K562 (cell line): ENCODE results near the gene PGAP2. TPM values are rescaled to one million over a fixed set of nuclear protein-coding genes. Genes with fewer than 3 reads are reported as not detected.

Source experiments
- ATAC-seq: fragments of 200-7000 bp; cut with Tn5 transposase; 3 replicates; pipeline ENCODE4 v1.9.1; 2020; ENCODE audit warnings: moderate library complexity
- BruUV-seq: library from RNA; stranded (reverse); fragments of 400-500 nt; replicated peaks from 2 replicates; lab custom pipeline; 2021; lab: Mats Ljungman, UMichigan
- CTCF ChIA-PET: fragments of 300-600 bp; formaldehyde crosslinking; extraction: SDS; loops from one replicate; lab custom pipeline; 2021; ENCODE audit warnings: low intra/inter-chr PET ratio; lab: Yijun Ruan, JAX
- POLR2A ChIA-PET: fragments of 300-600, 350-650 bp; sonication (Branson Sonifier 250); formaldehyde crosslinking; extraction: SDS; loops from one replicate; lab custom pipeline; 2021; ENCODE audit warnings: antibody characterized with exemption, inconsistent platforms; lab: Yijun Ruan, JAX
- DNase-seq, 4 experiments: peaks; one replicate each; pipeline versions ENCODE4 v3.0.0 to v3.0.0-alpha.2; 2011 to 2018; ENCODE audit warnings: low spot score in 3 of 4, mixed read lengths in 3 of 4; ENCODE audit errors: extremely low read depth in 1 of 4
- FAIRE-seq: peaks from 2 replicates; lab custom pipeline; 2011; peaks lifted over from hg19 to GRCh38; lab: Jason Lieb, UNC
- H2AFZ ChIP-seq: 2 replicates; pipeline ENCODE4 v1.6.0; 2011; ENCODE audit warnings: low read depth, low read length, control low read depth, inconsistent platforms
- H3K27ac ChIP-seq: fragments of 200-600 bp; 3 replicates; pipeline ENCODE4 v1.8.0; 2011; ENCODE audit warnings: low read depth, mild to moderate bottlenecking, control low read depth, inconsistent platforms, low read length, moderate library complexity, mixed read lengths; ENCODE audit errors: extremely low read depth
- H3K27me3 ChIP-seq, 2 experiments: fragments of 300-600 bp in 1 of 2; 2 replicates in 1 of 2; 3 replicates in 1 of 2; pipeline versions ENCODE4 v1.6.0 to v1.8.0; 2011; ENCODE audit warnings: inconsistent platforms in 2 of 2, low read length in 2 of 2, mild to moderate bottlenecking in 1 of 2, mixed read lengths in 1 of 2, moderate library complexity in 1 of 2; ENCODE audit not compliant: control insufficient read depth in 2 of 2, insufficient read depth in 2 of 2
- H3K36me3 ChIP-seq: fragments of 300-600 bp; 3 replicates; pipeline ENCODE4 v1.8.0; 2011; ENCODE audit warnings: mild to moderate bottlenecking, low read length, inconsistent platforms; ENCODE audit not compliant: control insufficient read depth, insufficient read depth
- H3K4me1 ChIP-seq, 2 experiments: fragments of 200-600 bp in 1 of 2; replicated peaks in 1 of 2; 2 replicates in 1 of 2; 3 replicates in 1 of 2; pipeline versions ENCODE4 v1.5.1 to v1.8.0; 2011; ENCODE audit warnings: inconsistent platforms in 2 of 2, low read length in 2 of 2, mild to moderate bottlenecking in 1 of 2, mixed read lengths in 1 of 2, moderate library complexity in 1 of 2; ENCODE audit not compliant: control insufficient read depth in 2 of 2, insufficient read depth in 2 of 2
- H3K4me2 ChIP-seq: 2 replicates; pipeline ENCODE4 v1.6.1; 2011; ENCODE audit warnings: low read length, control low read depth, inconsistent platforms, mixed read lengths; ENCODE audit not compliant: insufficient read depth
- H3K4me3 ChIP-seq: fragments of 200-600 bp; sonication (generic), shearing (Covaris generic); 2 replicates; pipeline ENCODE4 v1.5.1; 2016; ENCODE audit warnings: control low read depth, inconsistent platforms
- H3K79me2 ChIP-seq: fragments of 200-600 bp; 3 replicates; pipeline ENCODE4 v1.8.0; 2011; ENCODE audit warnings: low read length, inconsistent platforms; ENCODE audit not compliant: control insufficient read depth, insufficient read depth
- H3K9ac ChIP-seq, 2 experiments: 2 replicates each; pipeline versions ENCODE4 v1.6.0 to v1.6.1; 2011; ENCODE audit warnings: low read depth in 2 of 2, low read length in 2 of 2, control low read depth in 1 of 2, inconsistent platforms in 1 of 2, mild to moderate bottlenecking in 1 of 2, mixed read lengths in 1 of 2; ENCODE audit not compliant: insufficient read depth in 1 of 2
- H3K9me1 ChIP-seq: one replicate; pipeline ENCODE4 v1.6.0; 2011; ENCODE audit warnings: inconsistent platforms, mild to moderate bottlenecking, low read length, moderate library complexity; ENCODE audit not compliant: control insufficient read depth, insufficient read depth
- H3K9me3 ChIP-seq: replicated peaks from 2 replicates; pipeline ENCODE4 v1.5.1; 2011; ENCODE audit warnings: low read depth, low read length, inconsistent platforms; ENCODE audit not compliant: control insufficient read depth, insufficient read depth
- H4K20me1 ChIP-seq: replicated peaks from 2 replicates; pipeline ENCODE4 v1.6.1; 2011; ENCODE audit warnings: low read length, inconsistent platforms, mixed read lengths; ENCODE audit not compliant: control insufficient read depth, insufficient read depth
- ARID2 ChIP-seq: fragments of 450-650 bp; IDR thresholded peaks from 2 replicates; pipeline ENCODE4 v1.6.1; 2017; ENCODE audit warnings: antibody characterized with exemption, mild to moderate bottlenecking
- DDX20 ChIP-seq: fragments of 450-650 bp; IDR thresholded peaks from 2 replicates; pipeline ENCODE4 v1.6.1; 2016; ENCODE audit warnings: missing genetic modification characterization, low read depth, mild to moderate bottlenecking, missing compliant biosample characterization, moderate library complexity
- NR2C1 ChIP-seq, 2 experiments: fragments of 450-650 bp; IDR thresholded peaks; 2 replicates each; pipeline ENCODE4 v1.6.1; 2017; ENCODE audit warnings: mild to moderate bottlenecking in 2 of 2, antibody characterized with exemption in 1 of 2, inconsistent platforms in 1 of 2, missing compliant biosample characterization in 1 of 2, missing genetic modification characterization in 1 of 2
- RNF2 ChIP-seq: sonication (generic); IDR thresholded peaks from 2 replicates; pipeline ENCODE4 v1.6.1; 2016
- SMAD4 ChIP-seq: fragments of 250-450 bp; sonication (Bioruptor Pico); conservative IDR thresholded peaks from 2 replicates; pipeline ENCODE4 v1.8.0; 2021; ENCODE audit warnings: inconsistent platforms, mild to moderate bottlenecking, moderate library complexity
- TGIF2 ChIP-seq: sonication (generic); formaldehyde crosslinking; IDR thresholded peaks from 2 replicates; pipeline ENCODE4 v1.8.1; 2022; ENCODE audit warnings: mild to moderate bottlenecking, missing genetic modification reagents, moderate library complexity
- TRIM24 ChIP-seq, 2 experiments: fragments of 450-650 bp; IDR thresholded peaks; 2 replicates each; pipeline ENCODE4 v1.6.1; 2016
- TRIM28 ChIP-seq: fragments of 450-650 bp; IDR thresholded peaks from 2 replicates; pipeline ENCODE4 v1.6.1; 2017
- ZBTB17 ChIP-seq: fragments of 450-650 bp; formaldehyde crosslinking; IDR thresholded peaks from 2 replicates; pipeline ENCODE4 v1.4.0; 2020; ENCODE audit warnings: mild to moderate bottlenecking
- ZNF263 ChIP-seq: sonication (generic); formaldehyde crosslinking; IDR thresholded peaks from 2 replicates; pipeline ENCODE4 v1.8.0; 2022; ENCODE audit warnings: mild to moderate bottlenecking, missing genetic modification reagents, borderline replicate concordance
- ZNF408 ChIP-seq: fragments of 250-450 bp; sonication (Bioruptor Pico); IDR thresholded peaks from 2 replicates; pipeline ENCODE4 v1.4.0; 2020; ENCODE audit warnings: low read depth, mild to moderate bottlenecking, moderate library complexity
- WGBS: fragments of 100-300 bp; shearing (Covaris generic); methylation state at CpG from one replicate; pipeline ENCODE4 v1.1.6; 2016; ENCODE audit warnings: low coverage, mixed read lengths; ENCODE audit not compliant: insufficient coverage; ENCODE audit errors: missing lambda C conversion rate; 5-methylcytosine and 5-hydroxymethylcytosine counted together
- in situ Hi-C: fragments of 300-500 bp; cut with MboI; formaldehyde crosslinking; loops from 4 replicates; pipeline ENCODE4 v1.15.0; 2018; ENCODE audit warnings: inconsistent platforms, mixed read lengths
- intact Hi-C: fragments of 100-400 bp; cut with micrococcal nuclease; formaldehyde crosslinking; loops from 2 replicates; pipeline ENCODE4 v1.14.2; 2022
- polyA plus RNA-seq, 8 experiments: library from polyadenylated mRNA; depleted of rRNA in 4 of 8; stranded (reverse) in 5 of 8; unstranded in 3 of 8; fragments of >200 nt; fragmentation: Nextera tagmentation in 2 of 8; fragmentation: Illumina TruSeq in 1 of 8; extraction: Ambion mirVana in 2 of 8; extraction: Trizol in 1 of 8; gene quantifications; 2 replicates each; pipeline versions ENCODE4 v1.2.1 to v1.2.3, GENCODE V29; 2011 to 2014; ENCODE audit warnings: inconsistent platforms in 1 of 8, missing spikeins in 1 of 8
- total RNA-seq, 7 experiments: library from RNA; depleted of rRNA in 6 of 7; stranded (reverse); fragments of >200 nt in 6 of 7; fragmentation: Illumina TruSeq in 2 of 7; extraction: Trizol in 2 of 7; gene quantifications; 2 replicates each; pipeline versions ENCODE4 v1.2.1 to v1.2.3, GENCODE V29; 2011 to 2021; ENCODE audit warnings: low replicate concordance in 1 of 7
- TF ChIP-seq, protein P1 (sequence below): fragments of 450-650 bp; IDR thresholded peaks from one replicate; pipeline ENCODE4 v1.6.1; 2018; ENCODE audit warnings: mild to moderate bottlenecking, moderate library complexity; ENCODE audit not compliant: partially characterized antibody
- TF ChIP-seq, protein P2 (sequence below): IDR thresholded peaks from 2 replicates; pipeline ENCODE4 v1.6.1; 2012; ENCODE audit warnings: low read depth, low read length, improper control_type of control experiment, borderline replicate concordance

The PGAP2 gene
- total and polyA plus RNA-seq, 9 of the 15 experiments (the other 6 are each of a cell fraction or from before 2014, with no cell fraction given) = 17.9 to 47.2 (median 33.7) TPM

DNA sequence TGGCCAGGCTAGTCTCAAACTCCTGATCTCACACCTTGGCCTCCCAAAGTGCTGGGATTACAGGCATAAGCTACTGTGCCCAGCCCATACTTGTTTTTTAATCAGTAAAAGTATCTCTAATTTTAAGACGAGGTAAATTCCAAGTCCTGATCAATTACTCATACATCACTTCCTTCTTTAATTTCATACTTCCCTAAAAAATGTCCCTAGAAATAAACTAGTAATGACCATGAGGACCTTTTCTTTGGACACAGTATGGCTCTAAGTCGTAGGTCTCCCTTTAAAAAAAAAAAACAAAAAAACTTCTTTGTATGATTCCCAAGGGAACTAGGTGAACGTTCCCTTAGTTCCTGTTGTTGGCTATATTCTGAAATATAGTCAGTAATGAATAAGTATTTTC lies 40.8 kb upstream of the PGAP2 start:
- BruUV-seq = no TSS peak
- Histone ChIP-seq H2AFZ (no peak overlapping the region), H4K20me1 (no peaks in the 10 kb centered on the region), H3K9ac (no peak overlapping the region), H3K27me3 (no peaks in the 10 kb centered on the region), H3K79me2 (peaks cover 3% of the 10 kb centered on the region; the same call in 1 of the 3 replicates), H3K4me1 (no peaks in the 10 kb centered on the region), H3K4me3 (no peak overlapping the region), H3K4me2 (no peak overlapping the region), H3K36me3 (peaks cover 99% of the 10 kb centered on the region), H3K9me3 (no peaks in the 10 kb centered on the region), H3K9me1 (no peaks in the 10 kb centered on the region), H3K27ac (no peak overlapping the region)
- no peak for ATAC-seq
- no peak for DNase-seq
- CTCF ChIA-PET = no interaction called here
- intact Hi-C loops (no loop called here), in situ Hi-C loops (no loop called here)
- 83% methylated on average over 3 of the region's 3 CpGs for WGBS
- POLR2A ChIA-PET = no interaction called here
- TF ChIP-seq ZNF263 (CRISPR knock-in tag) = no peak
- no peak for TF ChIP-seq ZNF408 (CRISPR knock-in tag)
- no peak for TF ChIP-seq SMAD4 (CRISPR knock-in tag)
- no peak for FAIRE-seq

- TF ChIP-seq ZBTB17 (CRISPR knock-in tag) (no peak), TRIM24 (IDR thresholded peaks at IDR 0.05) (no peak), TGIF2 (CRISPR knock-in tag) (no peak), ARID2 (no peak), RNF2 (no peak), DDX20 (tag) (no peak), NR2C1 (IDR thresholded peaks at IDR 0.05) (no peak), NR2C1 (tag; IDR thresholded peaks at IDR 0.05) (no peak), TRIM28 (no peak)
- TF ChIP-seq, protein P1, sequence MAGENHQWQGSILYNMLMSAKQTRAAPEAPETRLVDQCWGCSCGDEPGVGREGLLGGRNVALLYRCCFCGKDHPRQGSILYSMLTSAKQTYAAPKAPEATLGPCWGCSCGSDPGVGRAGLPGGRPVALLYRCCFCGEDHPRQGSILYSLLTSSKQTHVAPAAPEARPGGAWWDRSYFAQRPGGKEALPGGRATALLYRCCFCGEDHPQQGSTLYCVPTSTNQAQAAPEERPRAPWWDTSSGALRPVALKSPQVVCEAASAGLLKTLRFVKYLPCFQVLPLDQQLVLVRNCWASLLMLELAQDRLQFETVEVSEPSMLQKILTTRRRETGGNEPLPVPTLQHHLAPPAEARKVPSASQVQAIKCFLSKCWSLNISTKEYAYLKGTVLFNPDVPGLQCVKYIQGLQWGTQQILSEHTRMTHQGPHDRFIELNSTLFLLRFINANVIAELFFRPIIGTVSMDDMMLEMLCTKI = no peak
- TF ChIP-seq, protein P2, sequence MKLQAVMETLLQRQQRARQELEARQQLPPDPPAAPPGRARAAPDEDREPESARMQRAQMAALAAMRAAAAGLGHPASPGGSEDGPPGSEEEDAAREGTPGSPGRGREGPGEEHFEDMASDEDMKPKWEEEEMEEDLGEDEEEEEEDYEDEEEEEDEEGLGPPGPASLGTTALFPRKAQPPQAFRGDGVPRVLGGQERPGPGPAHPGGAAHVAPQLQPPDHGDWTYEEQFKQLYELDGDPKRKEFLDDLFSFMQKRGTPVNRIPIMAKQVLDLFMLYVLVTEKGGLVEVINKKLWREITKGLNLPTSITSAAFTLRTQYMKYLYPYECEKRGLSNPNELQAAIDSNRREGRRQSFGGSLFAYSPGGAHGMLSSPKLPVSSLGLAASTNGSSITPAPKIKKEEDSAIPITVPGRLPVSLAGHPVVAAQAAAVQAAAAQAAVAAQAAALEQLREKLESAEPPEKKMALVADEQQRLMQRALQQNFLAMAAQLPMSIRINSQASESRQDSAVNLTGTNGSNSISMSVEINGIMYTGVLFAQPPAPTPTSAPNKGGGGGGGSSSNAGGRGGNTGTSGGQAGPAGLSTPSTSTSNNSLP = no peak
- H2AFZ ChIP-seq = no peak overlapping the region
- H3K79me2 ChIP-seq = peaks cover 2% of the 10 kb centered on the region; the same call in 1 of the 3 replicates
- intact Hi-C loops = no loop called here
- H3K27me3 ChIP-seq = no peaks in the 10 kb centered on the region
- 93% methylated on average over 4 of the region's 4 CpGs for WGBS
- ChIA-PET CTCF (no interaction called here), POLR2A (interaction anchor here (0.6 to 1.2 kb wide), 3 partner anchors 10 to 71 kb away, joined by 3 read pairs; partner anchors contain the start of gene PGAP2)
- no peak overlapping the region for H3K4me3 ChIP-seq
- DNase-seq (no peak), ATAC-seq (no peak), FAIRE-seq (no peak)
- no peaks in the 10 kb centered on the region for H3K9me3 ChIP-seq
- peaks cover 92% of the 10 kb centered on the region for H3K36me3 ChIP-seq
- H3K4me1 ChIP-seq = no peaks in the 10 kb centered on the region
- no peak overlapping the region for H3K27ac ChIP-seq
- BruUV-seq = no TSS peak
- no peak overlapping the region for H3K4me2 ChIP-seq
- no peaks in the 10 kb centered on the region for H3K9me1 ChIP-seq
- H4K20me1 ChIP-seq = no peaks in the 10 kb centered on the region
- H3K9ac ChIP-seq = no peak overlapping the region
- in situ Hi-C loops = no loop called here
Observed at GRCh38 chr11:3773180-3773579, 35.2 kb upstream of the PGAP2 start.
